Measurements from ENCODE around the gene MTAP. TPM values are rescaled to one million over a fixed set of nuclear protein-coding genes. Genes with fewer than 3 reads are reported as not detected.

Gene MTAP
- total RNA-seq, 1 donor from 2014 or later, result 24.5 TPM

DNA sequence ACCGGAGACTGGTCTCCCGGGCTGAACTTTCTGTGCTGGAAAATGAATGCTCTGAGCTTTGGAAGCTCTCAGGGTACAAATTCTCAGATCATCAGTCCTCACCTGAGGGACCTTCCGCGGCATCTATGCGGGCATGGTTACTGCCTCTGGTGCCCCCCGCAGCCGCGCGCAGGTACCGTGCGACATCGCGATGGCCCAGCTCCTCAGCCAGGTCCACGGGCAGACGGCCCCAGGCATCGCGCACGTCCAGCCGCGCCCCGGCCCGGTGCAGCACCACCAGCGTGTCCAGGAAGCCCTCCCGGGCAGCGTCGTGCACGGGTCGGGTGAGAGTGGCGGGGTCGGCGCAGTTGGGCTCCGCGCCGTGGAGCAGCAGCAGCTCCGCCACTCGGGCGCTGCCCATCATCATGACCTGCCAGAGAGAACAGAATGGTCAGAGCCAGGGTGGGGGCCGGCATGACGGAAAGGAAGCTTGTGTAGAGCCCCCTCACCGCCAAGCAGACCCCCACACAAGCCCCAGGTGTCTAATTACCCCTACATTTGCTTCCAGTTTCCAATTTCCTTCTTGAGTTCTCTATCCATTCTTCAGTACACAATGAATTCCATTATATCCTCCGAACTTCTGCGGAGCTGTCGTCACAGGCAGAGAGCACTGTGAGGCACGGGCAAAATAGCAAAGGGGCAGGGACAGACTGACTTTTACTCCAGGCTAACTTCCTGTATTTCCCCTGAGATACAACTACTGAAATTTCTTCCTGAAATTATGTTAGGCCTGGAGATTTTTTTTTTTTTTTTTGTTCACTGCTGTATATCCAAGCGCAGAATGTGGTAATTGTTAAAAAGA is 168.6 kb downstream of the MTAP start:
- no peak for DNase-seq

DNA sequence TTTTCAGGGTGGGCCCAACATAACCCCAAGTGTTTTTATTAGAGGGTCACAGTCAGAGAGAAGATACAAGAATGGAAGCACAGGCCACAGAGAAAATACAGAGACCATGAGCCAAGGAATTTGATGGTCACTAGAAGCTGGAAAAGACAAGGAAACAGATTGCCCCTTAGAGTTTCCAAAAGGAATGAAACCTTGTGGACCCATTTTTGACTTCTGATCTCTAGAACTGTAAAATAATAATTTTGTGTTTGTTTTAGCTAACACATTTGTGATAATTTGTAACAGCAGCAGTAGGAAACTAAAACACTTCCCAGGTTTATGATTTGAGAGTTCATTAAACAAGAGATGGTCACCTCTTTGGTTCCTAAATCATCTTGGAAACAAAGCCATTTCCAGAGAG is 169.9 kb downstream of the MTAP start:
- no peak for DNase-seq

DNA sequence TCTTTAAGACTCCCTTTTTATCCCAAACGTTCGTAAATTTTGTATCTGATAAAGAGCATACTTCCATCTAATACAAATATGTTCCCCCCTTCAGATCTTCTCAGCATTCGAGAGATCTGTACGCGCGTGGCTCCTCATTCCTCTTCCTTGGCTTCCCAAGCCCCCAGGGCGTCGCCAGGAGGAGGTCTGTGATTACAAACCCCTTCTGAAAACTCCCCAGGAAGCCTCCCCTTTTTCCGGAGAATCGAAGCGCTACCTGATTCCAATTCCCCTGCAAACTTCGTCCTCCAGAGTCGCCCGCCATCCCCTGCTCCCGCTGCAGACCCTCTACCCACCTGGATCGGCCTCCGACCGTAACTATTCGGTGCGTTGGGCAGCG is 171.9 kb downstream of the MTAP start:
- no peak for DNase-seq

DNA sequence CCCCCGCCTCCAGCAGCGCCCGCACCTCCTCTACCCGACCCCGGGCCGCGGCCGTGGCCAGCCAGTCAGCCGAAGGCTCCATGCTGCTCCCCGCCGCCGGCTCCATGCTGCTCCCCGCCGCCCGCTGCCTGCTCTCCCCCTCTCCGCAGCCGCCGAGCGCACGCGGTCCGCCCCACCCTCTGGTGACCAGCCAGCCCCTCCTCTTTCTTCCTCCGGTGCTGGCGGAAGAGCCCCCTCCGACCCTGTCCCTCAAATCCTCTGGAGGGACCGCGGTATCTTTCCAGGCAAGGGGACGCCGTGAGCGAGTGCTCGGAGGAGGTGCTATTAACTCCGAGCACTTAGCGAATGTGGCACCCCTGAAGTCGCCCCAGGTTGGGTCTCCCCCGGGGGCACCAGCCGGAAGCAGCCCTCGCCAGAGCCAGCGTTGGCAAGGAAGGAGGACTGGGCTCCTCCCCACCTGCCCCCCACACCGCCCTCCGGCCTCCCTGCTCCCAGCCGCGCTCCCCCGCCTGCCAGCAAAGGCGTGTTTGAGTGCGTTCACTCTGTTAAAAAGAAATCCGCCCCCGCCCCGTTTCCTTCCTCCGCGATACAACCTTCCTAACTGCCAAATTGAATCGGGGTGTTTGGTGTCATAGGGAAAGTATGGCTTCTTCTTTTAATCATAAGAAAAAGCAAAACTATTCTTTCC is 172.4 kb downstream of the MTAP start:
- no peak for DNase-seq

DNA sequence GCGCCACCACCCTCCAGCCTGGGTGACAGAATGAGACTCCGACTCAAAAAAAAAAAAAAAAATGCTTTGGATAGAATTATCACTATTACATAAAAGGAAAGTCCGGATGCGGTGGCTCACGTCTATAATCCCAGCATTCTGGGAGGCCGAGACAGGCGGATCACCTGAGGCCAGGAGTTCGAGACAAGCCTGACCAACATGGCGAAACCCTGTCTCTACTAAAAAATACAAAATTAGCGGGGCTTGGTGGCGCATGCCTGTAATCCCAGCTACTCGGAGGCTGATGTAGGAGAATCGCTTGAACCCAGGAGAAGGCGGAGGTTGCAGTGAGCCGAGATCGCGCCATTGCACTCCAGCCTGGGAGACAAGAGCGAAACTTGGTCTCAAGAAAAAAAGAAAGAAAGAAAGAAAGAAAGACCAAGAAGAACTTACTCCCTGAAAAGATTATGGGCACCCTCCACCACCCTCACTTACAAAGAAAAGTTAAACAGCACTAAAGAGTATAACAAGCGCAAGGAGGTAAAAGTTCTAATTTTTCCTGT is 174.0 kb downstream of the MTAP start:
- DNase-seq, result no peak

DNA sequence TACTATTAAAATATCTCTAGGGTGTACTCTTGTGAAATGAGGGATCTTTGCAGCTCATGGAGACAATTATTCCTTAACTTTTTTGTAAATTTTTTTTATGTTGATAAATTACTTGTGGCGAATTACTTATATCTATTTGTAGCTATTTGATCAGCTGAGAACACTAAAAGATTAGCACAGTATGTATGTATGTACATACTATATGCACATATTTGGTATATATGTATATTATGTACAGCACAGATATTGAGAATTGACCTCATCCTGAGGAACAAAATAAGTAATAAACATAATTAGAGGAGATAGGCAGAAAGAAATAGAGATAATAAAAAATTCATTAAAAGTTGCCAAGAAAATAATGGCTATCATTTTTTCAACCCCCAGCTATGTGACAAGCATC is 180.0 kb downstream of the MTAP start:
- DNase-seq, result no peak

DNA sequence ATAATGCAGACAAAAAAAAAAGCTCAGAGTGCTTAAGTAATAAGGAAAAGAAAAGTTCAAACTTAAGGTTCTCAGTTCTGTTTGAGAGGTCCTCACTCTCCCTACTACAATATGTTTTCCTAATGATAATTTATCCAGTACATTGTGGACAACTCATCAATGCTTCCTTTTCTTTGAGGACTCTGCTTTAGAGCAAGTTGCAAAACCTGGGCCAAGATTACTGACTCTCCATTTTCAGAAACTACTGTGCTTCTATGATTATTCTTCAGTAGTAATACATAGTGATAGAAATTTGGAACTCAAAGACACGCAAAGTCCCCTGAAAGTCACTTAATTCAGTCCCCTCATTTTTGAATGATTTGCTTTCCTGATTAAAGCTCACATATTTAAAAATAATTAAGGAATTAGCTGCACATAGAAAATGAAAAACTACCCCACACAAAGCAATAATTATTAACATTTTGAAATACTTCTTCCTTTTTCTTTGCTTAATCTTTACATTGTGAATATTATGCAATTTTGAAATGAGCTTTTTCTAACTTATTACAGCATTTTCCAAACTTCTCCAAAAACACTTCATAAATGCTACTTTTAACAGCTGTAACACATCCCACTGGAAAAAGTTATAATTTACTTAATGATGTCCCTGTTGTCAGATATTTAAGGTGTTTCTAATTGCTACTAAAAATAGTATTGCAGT is 180.6 kb downstream of the MTAP start:
- no peak for DNase-seq

DNA sequence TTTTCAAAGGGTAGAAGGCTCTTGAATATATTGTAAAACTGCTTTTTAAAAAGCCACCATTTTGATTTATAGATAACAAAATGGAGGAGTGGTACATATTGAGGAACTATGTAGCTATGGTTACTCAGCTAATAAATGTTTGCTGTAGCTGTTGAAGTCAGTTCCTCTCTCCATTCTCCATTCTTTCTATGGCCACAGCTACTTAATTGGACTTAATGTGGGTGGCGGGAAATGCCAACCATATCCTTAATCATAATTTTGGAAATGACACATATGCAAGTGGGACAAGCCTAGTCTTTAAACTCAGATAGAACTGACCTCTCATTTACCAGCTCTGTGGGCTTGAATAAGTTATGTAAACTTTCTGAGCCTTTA is 181.1 kb downstream of the MTAP start:
- DNase-seq, result no peak

DNA sequence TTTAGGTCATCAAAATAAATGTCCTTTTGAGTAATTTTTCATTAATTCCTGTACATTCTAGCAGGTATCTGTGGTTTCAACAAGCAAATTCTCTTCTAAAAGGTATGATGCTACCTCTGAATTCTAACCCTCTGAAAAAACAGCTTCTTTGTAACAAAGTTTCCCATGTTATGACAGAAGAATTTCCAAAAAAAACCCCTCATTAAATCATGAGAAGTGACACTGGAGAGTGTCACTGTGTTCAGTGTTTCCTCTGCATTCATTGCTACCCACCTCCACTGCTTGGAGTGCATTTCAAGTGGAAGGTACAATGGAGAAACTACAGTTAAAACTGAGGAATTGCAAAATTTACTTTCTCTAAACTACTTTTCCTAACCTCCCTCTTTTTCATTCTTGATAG is 181.7 kb downstream of the MTAP start:
- no peak for DNase-seq

DNA sequence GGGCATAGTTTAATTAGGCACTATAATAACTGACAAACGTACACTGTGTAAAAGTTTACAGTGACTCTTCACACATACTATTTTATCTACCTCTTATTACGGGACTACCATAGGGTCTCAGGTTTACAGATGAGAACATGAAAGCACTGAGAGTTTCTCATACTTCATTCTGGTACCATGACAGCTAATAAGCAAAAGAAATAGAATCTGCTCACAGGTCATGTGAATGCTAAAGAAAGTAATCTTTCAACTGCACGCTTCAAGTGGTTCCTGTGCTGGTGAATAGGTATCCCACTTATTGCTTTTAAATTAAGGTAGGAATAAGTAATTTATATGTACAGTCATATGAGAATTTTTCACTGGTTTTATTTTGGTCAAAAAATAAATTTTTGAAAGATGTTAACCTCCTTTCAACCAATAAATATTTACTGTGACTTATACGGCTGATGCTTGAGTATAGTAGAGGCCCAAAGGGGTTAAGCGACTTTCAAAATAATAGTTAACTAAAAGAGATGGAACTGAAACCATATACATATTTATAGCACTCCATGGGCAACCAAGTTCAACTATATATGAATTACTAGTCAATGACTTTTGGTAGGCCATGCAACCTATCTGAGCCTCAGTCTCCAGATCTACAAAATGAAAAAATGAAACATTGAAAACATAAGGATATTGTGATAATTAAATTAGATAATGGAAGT is 183.7 kb downstream of the MTAP start:
- DNase-seq, result no peak

Other genes with a start within 250 kb of the MTAP start
- 0.30 TPM for gene CDKN2A, start 191.8 kb downstream of the MTAP start, total RNA-seq
- gene CDKN2B-AS1, start 192.2 kb downstream of the MTAP start, total RNA-seq, result 0.20 TPM
- gene CDKN2B, start 206.7 kb downstream of the MTAP start, total RNA-seq, result 10.3 TPM

Measured in skin of body (tissue), 2 donors.